Measurements from ENCODE around the gene NTF4.

DNA sequence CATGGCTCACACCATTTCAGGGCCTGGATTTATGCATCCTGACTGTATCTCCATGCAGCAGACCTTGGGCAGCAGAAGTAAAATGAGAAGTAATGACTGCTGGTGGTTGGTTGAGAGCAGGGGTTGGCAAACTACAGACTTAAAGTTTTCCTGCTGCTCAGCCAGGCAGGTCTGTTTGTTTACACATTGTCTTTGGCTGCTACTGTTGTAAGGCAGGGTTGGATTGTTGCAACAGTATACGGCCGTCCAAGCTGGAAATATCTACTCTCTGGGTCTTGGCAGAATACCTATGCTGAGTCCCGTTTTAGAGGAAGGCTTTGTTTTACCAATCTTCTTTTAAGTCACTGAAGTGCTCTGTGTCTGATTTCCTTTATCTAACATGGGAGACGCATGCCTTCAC, 34.2 kb upstream of the NTF4 start:
- TF ChIP-seq, protein P1, sequence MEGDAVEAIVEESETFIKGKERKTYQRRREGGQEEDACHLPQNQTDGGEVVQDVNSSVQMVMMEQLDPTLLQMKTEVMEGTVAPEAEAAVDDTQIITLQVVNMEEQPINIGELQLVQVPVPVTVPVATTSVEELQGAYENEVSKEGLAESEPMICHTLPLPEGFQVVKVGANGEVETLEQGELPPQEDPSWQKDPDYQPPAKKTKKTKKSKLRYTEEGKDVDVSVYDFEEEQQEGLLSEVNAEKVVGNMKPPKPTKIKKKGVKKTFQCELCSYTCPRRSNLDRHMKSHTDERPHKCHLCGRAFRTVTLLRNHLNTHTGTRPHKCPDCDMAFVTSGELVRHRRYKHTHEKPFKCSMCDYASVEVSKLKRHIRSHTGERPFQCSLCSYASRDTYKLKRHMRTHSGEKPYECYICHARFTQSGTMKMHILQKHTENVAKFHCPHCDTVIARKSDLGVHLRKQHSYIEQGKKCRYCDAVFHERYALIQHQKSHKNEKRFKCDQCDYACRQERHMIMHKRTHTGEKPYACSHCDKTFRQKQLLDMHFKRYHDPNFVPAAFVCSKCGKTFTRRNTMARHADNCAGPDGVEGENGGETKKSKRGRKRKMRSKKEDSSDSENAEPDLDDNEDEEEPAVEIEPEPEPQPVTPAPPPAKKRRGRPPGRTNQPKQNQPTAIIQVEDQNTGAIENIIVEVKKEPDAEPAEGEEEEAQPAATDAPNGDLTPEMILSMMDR (IDR thresholded peaks at IDR 0.05) = no peak
- TF ChIP-seq POLR2A (IDR thresholded peaks at IDR 0.05) = no peak

All from prostate gland (tissue), 2 donors.